LNCAP (cell line): ENCODE data around the gene VPS13D.

ENCODE experiments used
- TF ChIP-seq, protein P1 (sequence below): fragments of 450-650 bp; IDR thresholded peaks from 2 replicates; pipeline ENCODE4 v1.5.1; 2017; ENCODE audit warnings: mild to moderate bottlenecking

The VPS13D gene

DNA sequence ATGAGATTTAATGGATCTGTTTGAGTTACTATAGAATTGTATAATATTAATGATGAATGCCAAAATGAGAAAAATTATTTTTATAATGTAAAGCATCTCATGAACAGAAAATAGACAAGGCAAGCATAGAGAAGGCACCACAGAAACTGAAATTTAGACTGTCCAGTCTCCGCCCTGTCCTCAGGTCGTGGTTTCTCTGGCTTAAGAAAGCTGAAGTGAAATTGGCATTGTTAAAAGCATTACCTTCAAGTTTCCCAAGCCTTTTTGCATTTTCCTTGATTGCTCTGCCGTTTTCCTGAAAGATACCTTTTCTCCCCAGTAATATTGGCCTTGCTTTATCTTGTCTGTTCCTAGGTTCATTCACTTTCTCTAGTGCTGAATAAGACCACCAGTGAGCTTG lies 58.0 kb downstream of the VPS13D start:
- TF ChIP-seq, protein P1, sequence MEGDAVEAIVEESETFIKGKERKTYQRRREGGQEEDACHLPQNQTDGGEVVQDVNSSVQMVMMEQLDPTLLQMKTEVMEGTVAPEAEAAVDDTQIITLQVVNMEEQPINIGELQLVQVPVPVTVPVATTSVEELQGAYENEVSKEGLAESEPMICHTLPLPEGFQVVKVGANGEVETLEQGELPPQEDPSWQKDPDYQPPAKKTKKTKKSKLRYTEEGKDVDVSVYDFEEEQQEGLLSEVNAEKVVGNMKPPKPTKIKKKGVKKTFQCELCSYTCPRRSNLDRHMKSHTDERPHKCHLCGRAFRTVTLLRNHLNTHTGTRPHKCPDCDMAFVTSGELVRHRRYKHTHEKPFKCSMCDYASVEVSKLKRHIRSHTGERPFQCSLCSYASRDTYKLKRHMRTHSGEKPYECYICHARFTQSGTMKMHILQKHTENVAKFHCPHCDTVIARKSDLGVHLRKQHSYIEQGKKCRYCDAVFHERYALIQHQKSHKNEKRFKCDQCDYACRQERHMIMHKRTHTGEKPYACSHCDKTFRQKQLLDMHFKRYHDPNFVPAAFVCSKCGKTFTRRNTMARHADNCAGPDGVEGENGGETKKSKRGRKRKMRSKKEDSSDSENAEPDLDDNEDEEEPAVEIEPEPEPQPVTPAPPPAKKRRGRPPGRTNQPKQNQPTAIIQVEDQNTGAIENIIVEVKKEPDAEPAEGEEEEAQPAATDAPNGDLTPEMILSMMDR = no peak

DNA sequence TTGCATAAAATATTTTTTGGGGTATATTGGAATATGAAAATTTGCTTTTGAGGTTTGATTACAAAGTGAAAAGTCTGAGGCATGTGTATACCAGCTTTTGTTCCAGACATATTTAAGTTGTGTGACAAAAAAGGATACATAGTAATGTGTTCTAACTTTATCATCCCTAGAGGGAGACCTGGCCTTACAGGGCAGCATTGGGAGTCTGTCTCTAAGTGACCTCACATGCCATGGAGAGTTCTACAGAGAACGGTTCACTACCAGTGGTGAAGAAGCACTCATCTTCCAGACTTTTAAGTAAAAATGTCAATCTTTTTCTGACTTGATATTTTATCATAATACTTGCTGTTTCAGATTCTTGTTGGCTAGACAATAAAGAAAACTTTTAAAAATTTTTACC lies 61.0 kb downstream of the VPS13D start:
- TF ChIP-seq, protein P1 = no peak

DNA sequence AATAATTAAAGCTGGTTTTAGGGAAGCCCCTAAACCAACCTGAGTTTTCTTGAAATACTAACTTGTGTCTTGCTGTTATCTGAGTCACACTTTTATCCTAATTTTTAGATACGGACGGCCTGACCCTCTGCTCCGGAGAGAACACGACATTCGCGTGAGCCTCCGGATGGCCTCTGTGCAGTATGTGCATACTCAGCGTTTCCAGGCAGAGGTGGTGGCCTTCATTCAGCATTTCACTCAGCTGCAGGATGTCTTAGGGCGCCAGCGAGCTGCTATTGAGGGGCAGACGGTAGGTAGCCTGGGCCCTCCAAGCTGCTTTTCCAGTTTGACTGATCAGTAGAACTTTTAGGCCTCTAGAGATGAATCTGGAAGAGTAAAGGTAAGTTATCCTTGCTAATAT lies 63.6 kb downstream of the VPS13D start:
- TF ChIP-seq, protein P1 = no peak

DNA sequence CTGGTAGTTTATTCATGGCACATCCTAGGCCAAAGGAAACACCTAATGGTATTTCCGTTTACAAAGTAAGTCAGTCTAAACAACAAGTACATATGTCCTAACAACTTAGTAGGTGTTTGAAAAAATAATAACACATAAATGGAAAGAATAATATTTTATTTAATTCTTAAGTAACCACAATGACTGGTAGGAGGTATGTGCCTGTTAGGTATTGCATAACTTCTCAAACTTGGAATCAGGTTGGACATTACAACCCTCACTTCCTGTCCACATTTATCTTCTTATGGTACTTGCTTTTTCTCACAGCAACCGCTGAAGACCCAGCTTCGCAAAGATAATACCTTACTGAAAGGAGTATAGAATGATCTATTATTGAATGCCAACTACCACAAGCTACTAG lies 64.2 kb downstream of the VPS13D start:
- TF ChIP-seq, protein P1 = no peak

DNA sequence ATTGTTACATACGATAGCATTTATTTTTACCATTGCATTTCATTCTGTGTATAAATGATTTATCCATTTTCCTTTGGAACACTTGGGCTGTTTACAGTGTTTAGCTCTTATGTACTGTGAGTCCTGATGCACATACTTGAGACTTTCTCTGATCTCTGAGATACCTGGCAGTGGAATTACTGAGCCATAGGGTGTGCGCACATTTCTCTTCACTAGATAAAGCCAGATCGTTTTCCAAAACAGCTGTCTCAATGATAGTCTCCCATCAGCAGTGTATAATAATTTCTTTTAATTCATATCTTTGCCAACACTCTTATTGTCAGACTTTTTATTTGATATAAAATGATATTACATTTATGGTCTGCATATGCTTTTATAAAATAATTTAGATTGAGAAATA lies 66.2 kb downstream of the VPS13D start:
- TF ChIP-seq, protein P1 = no peak

DNA sequence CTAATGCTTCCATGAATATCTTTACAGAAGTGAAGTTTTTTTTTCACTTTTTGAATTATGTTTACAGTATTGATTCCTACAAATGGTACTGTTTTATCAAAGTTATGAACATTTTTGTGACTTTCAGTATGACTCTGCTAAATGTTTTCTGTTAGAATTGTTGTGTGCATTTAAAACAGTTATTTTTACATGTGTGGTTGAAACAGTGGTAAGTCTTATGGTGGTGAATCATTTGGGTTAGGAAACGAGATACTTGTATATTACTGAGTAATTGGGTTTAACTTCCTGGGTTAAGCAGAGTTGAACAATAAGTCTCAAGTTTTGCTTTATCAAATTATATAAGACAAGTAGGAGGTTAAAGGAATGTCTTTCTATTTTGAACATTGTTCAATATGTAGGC lies 66.8 kb downstream of the VPS13D start:
- TF ChIP-seq, protein P1 = no peak

DNA sequence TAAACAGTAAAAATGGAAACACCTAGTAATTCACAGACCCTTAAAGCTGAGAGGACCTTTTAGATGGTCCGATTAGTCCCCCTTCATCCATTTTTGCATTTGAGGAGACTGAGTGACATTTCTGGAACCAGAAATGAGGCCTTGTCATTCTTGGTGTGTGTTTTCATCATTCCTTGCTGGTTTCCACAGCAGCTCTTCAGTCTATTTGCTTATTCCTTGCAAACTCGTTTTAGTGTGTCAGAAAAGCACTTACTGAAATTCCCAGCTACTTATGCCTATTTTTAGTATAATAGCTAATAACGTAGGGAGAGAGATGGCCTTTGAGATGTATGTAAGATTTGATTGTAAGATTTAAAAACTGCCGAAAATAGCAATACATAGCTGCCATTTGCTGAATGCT lies 70.9 kb downstream of the VPS13D start:
- TF ChIP-seq, protein P1 = no peak

DNA sequence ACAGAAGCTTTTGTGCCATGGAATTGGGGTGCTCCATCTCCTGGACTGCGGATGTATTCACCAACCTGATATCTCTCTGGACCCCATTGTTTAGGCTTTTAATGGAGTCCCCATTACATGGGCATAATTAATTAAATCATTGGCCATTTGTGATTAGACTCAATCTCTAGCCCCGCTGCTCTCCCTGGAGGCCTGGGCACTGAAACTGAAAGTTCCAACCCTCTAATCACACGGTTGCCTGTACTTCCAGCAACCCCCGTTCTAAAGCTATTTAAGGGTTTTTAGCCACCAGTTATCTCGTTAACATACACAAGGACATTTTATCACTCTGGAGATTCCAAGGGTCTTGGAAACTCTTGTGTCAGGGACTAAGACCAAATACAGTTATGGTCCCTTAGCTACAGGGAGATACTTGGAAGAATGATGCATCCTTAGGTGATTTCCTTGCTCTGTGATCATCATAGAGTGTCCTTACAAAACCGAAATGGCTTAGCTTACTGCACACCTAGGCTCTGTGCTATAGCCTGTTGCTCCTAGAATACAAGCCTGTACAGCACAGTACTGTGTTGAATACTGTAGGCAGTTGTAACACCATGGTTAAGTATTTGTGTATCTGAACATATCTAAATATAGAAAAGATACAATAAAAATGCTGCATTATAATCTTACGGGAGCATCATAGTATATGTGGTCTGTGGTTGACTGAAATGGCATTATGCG lies 71.8 kb downstream of the VPS13D start:
- TF ChIP-seq, protein P1 = no peak
